GM20000 (cell line): ENCODE data around the gene DENND1A.

Experiments
- DNase-seq: peaks from one replicate; pipeline ENCODE4 v3.0.0; 2012; ENCODE audit warnings: low spot score
- TF ChIP-seq, protein P1 (sequence below): IDR thresholded peaks from 2 replicates; pipeline ENCODE4 v1.5.1; 2012; ENCODE audit warnings: mild to moderate bottlenecking, control low read depth; ENCODE audit errors: extremely low read depth, missing control alignments

Gene DENND1A

DNA sequence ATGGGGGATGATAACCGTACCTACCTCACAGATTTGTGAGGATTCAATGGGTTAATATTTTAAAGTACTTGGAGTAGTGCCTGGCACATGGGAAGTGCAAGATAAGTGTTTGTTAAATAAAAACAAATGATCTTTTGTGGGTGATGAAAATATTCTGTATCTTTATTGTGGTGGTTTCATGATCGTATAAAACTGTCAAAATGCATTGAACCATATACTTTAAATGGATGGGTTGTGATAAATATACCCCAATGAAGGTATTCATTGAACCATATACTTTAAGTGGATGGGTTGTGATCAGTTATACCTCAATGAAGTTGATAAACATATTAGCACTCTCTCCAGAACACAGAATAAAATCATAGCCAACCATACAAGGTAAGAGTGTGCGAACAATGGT is 339.4 kb downstream of the DENND1A start:
- TF ChIP-seq, protein P1, sequence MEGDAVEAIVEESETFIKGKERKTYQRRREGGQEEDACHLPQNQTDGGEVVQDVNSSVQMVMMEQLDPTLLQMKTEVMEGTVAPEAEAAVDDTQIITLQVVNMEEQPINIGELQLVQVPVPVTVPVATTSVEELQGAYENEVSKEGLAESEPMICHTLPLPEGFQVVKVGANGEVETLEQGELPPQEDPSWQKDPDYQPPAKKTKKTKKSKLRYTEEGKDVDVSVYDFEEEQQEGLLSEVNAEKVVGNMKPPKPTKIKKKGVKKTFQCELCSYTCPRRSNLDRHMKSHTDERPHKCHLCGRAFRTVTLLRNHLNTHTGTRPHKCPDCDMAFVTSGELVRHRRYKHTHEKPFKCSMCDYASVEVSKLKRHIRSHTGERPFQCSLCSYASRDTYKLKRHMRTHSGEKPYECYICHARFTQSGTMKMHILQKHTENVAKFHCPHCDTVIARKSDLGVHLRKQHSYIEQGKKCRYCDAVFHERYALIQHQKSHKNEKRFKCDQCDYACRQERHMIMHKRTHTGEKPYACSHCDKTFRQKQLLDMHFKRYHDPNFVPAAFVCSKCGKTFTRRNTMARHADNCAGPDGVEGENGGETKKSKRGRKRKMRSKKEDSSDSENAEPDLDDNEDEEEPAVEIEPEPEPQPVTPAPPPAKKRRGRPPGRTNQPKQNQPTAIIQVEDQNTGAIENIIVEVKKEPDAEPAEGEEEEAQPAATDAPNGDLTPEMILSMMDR: no peak
- DNase-seq: no peak

DNA sequence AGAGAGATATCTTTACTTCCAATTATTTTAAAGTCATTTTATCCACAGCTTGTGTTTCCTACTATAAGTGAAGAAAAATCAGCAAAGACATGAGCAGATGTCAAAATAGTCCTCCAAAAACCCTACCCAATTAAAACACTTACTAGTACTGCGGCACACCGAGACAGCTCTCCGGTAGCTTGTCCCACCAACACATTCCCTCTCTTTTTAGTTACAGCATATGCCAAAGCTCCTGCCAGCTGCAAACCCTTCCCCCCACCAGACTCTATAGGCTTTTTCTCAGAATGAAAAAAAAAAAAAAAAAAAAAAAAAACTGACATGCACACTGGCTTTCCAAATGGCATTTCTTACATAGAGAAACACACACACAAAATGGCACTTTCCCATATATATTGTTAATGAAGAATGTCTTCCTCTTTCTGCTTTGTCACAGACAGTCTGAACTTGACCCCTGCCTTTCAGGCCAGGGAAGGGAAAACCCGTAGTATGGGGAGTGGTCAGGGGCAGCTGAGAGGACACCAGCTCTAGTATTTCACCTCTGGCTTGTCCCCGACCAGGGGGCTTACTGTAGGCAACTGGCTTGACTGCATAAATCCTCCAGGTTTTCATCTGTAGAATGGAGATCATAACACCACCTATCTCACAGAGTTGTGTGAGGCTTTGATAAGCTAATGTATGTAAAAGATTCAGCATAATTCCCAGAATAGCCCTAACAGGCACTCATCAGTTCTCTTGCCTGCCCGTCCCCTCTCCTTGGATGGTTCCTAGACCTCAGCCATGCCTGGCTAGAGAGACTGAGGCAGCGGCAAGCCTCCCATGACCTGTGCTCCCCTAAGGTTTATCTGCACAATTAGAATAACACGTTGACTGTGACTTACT is 340.3 kb downstream of the DENND1A start:
- TF ChIP-seq, protein P1: no peak
- no peak for DNase-seq

DNA sequence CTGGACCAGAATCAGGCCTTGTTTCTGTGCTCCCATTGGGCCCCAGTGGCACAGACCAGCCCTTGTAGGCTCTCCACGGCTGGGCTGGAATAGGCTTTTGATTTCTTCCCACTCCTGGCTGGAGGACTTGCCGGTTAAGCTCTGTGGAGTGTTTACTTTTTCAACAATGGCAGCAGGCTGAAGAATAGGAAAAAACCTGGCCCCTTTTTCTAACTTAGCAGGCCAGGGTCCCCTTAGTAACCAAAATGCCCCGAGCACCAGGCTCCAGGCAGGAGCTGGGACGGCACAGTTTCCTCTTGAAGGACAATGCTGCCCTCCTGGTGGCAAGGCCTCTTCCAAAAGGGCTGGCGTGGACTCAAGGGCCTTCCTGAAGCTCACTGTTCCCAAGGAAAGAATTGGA is 343.7 kb downstream of the DENND1A start:
- no peak for DNase-seq
- TF ChIP-seq, protein P1: no peak

DNA sequence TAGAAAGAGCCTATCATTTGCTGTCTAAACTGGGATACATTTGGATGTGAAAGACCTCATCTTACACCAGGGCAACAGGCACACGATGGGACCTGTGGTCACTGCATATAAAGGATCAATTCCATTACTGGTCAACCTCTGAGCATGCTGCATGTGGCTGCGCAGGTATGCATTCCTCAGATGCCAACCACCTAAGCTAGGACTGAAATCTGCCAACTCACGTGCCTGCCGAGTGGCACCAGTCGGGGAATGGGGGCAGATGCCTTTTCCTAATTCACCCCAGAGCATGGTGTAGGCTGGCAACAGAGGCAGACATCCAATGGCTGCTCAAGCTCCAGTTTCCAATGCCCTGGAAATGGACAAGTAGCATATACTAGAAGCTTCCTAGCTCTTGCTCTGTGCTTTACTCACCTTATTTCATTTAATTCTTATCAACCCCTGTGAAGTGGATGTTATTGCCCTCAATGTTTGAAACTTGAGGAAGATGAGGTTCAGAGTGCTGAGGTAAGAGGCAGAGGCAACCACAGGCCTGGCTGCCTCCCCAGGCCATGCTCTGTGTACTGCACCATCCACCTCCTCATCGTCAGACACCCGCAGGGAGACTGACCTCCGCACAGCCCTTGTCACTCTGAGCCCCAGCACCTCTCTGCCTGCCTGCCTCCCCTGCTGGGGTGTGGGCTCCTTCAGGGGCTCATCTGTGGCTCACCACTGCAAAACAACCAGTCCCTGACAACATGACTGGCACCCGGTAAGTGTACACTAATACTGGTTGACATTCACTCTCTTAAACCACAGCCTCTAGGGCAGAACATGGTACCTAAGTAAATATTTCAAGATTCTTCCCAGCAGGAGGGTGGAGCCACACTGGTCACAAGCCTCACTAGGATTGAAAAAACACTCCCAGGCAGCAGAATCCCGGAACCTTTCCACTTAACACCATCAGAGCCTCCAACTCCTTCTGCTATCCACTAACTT is 345.4 kb downstream of the DENND1A start:
- DNase-seq: no peak
- TF ChIP-seq, protein P1: no peak

- DNase-seq: no peak
- TF ChIP-seq, protein P1: no peak
Measured at GRCh38 chr9:123583646-123584045, 346.3 kb downstream of the DENND1A start.

- no peak for DNase-seq
- TF ChIP-seq, protein P1: no peak
Measured at GRCh38 chr9:123571240-123571639, 358.7 kb downstream of the DENND1A start.
